HepG2 (cell line): ENCODE measurements around the gene ZNF324B. TPM values are rescaled to one million over a fixed set of nuclear protein-coding genes. Genes with fewer than 3 reads are reported as not detected.

Experiments
- ATAC-seq: fragments of 200-7000 bp; cut with Tn5 transposase; 3 replicates; pipeline ENCODE4 v1.9.1; 2020; ENCODE audit warnings: mild to moderate bottlenecking, moderate library complexity
- BruUV-seq: library from RNA; stranded (reverse); fragments of 400-500 nt; replicated peaks from 2 replicates; lab custom pipeline; 2021; lab: Mats Ljungman, UMichigan
- CTCF ChIA-PET: fragments of 300-600 bp; formaldehyde crosslinking; extraction: SDS; loops from one replicate; lab custom pipeline; 2021; ENCODE audit warnings: low total read pairs, inconsistent platforms, low intra/inter-chr PET ratio; lab: Yijun Ruan, JAX
- POLR2A ChIA-PET: fragments of 350-600 bp; sonication (Branson Sonifier 250); formaldehyde crosslinking; loops from one replicate; lab custom pipeline; 2020; ENCODE audit warnings: antibody characterized with exemption, inconsistent platforms; lab: Yijun Ruan, JAX
- DNase-seq: peaks from one replicate; pipeline ENCODE4 v3.0.0-alpha.2; 2015; ENCODE audit warnings: low spot score
- FAIRE-seq: peaks from 3 replicates; lab custom pipeline; 2011; peaks lifted over from hg19 to GRCh38; lab: Jason Lieb, UNC
- H2AFZ ChIP-seq: one replicate; pipeline ENCODE4 v1.6.1; 2011; ENCODE audit warnings: low read length, inconsistent platforms
- H3K27ac ChIP-seq: fragments of 300-600 bp; 3 replicates; pipeline ENCODE4 v1.8.0; 2011; ENCODE audit warnings: mixed run types, mild to moderate bottlenecking, mixed read lengths, low read length, inconsistent platforms; ENCODE audit not compliant: insufficient read depth; ENCODE audit errors: extremely low read length
- H3K27me3 ChIP-seq, 2 experiments: fragments of 200-600 bp in 1 of 2; 2 replicates in 1 of 2; 3 replicates in 1 of 2; pipeline versions ENCODE4 v1.6.0 to v1.8.0; 2011; ENCODE audit warnings: low read length in 2 of 2, mild to moderate bottlenecking in 2 of 2, moderate library complexity in 2 of 2, inconsistent platforms in 1 of 2; ENCODE audit not compliant: insufficient read depth in 2 of 2, control insufficient read depth in 1 of 2
- H3K36me3 ChIP-seq, 2 experiments: fragments of 200-600 bp in 1 of 2; replicated peaks in 1 of 2; 2 replicates in 1 of 2; 3 replicates in 1 of 2; pipeline versions ENCODE4 v1.5.1 to v1.8.0; 2011; ENCODE audit warnings: low read length in 2 of 2, inconsistent platforms in 1 of 2; ENCODE audit not compliant: insufficient read depth in 2 of 2, control insufficient read depth in 1 of 2
- H3K4me1 ChIP-seq: 2 replicates; pipeline ENCODE4 v1.5.1; 2012; ENCODE audit warnings: low read length, inconsistent platforms; ENCODE audit not compliant: insufficient read depth
- H3K4me2 ChIP-seq: 2 replicates; pipeline ENCODE4 v1.6.0; 2011; ENCODE audit warnings: low read depth, low read length, inconsistent platforms
- H3K4me3 ChIP-seq, 3 experiments: fragments of 200-600 bp in 1 of 3; sonication (generic), shearing (Covaris generic) in 1 of 3; replicated peaks in 1 of 3; 2 replicates each; pipeline ENCODE4 v1.5.1; 2011 to 2016; ENCODE audit warnings: low read length in 3 of 3, inconsistent platforms in 2 of 3, low read depth in 2 of 3, mild to moderate bottlenecking in 2 of 3, control low read depth in 1 of 3, mixed read lengths in 1 of 3; ENCODE audit not compliant: insufficient read depth in 1 of 3
- H3K79me2 ChIP-seq: one replicate; pipeline ENCODE4 v1.6.1; 2011; ENCODE audit warnings: low read length, inconsistent platforms; ENCODE audit not compliant: insufficient read depth
- H3K9ac ChIP-seq: 2 replicates; pipeline ENCODE4 v1.6.0; 2011; ENCODE audit warnings: mild to moderate bottlenecking, low read depth, low read length, inconsistent platforms; ENCODE audit not compliant: insufficient read depth
- H3K9me3 ChIP-seq: 2 replicates; pipeline ENCODE4 v1.5.1; 2012; ENCODE audit warnings: mild to moderate bottlenecking, low read length
- H4K20me1 ChIP-seq: 2 replicates; pipeline ENCODE4 v1.6.0; 2011; ENCODE audit warnings: inconsistent platforms, mild to moderate bottlenecking, low read length, moderate library complexity; ENCODE audit not compliant: insufficient read depth
- CREB1 ChIP-seq, 2 experiments: fragments of 450-650 bp in 1 of 2; IDR thresholded peaks; 2 replicates each; pipeline ENCODE4 v1.6.1; 2016 to 2017; ENCODE audit warnings: control low read depth in 1 of 2, mild to moderate bottlenecking in 1 of 2, missing compliant biosample characterization in 1 of 2, missing genetic modification characterization in 1 of 2
- ERF ChIP-seq: IDR thresholded peaks from 2 replicates; pipeline ENCODE4 v1.6.1; 2018; ENCODE audit warnings: missing biosample characterization, missing genetic modification reagents
- ETV6 ChIP-seq: sonication (generic); formaldehyde crosslinking; conservative IDR thresholded peaks from 2 replicates; pipeline ENCODE4 v1.4.0; 2020; ENCODE audit warnings: missing genetic modification reagents
- HIVEP1 ChIP-seq: sonication (generic); formaldehyde crosslinking; IDR thresholded peaks from 2 replicates; pipeline ENCODE4 v1.4.0; 2020; ENCODE audit warnings: mild to moderate bottlenecking, missing genetic modification reagents
- RFXAP ChIP-seq: sonication (generic); formaldehyde crosslinking; IDR thresholded peaks from 2 replicates; pipeline ENCODE4 v1.4.0; 2020; ENCODE audit warnings: missing genetic modification reagents, borderline replicate concordance
- SPEN ChIP-seq: sonication (generic); formaldehyde crosslinking; IDR thresholded peaks from 2 replicates; pipeline ENCODE4 v1.5.1; 2020; ENCODE audit warnings: low read depth, mild to moderate bottlenecking, missing genetic modification reagents
- THAP11 ChIP-seq: IDR thresholded peaks from 2 replicates; pipeline ENCODE4 v1.6.1; 2016; ENCODE audit warnings: missing biosample characterization, missing genetic modification reagents
- ZNF10 ChIP-seq: sonication (generic); formaldehyde crosslinking; IDR thresholded peaks from 2 replicates; pipeline ENCODE4 v1.4.0; 2020; ENCODE audit warnings: mild to moderate bottlenecking, low read depth, missing genetic modification reagents, borderline replicate concordance
- ZNF496 ChIP-seq: sonication (generic); formaldehyde crosslinking; IDR thresholded peaks from 2 replicates; pipeline ENCODE4 v1.8.1; 2023; ENCODE audit warnings: mild to moderate bottlenecking, moderate library complexity, missing genetic modification reagents; ENCODE audit not compliant: insufficient replicate concordance
- ZNF550 ChIP-seq: sonication (generic); formaldehyde crosslinking; IDR thresholded peaks from 2 replicates; pipeline ENCODE4 v1.4.0; 2020; ENCODE audit warnings: mild to moderate bottlenecking, missing genetic modification reagents, borderline replicate concordance
- ZNF629 ChIP-seq: sonication (generic); formaldehyde crosslinking; conservative IDR thresholded peaks from 2 replicates; pipeline ENCODE4 v1.5.0; 2020; ENCODE audit warnings: missing genetic modification reagents
- WGBS: methylation state at CpG from one replicate; pipeline ENCODE4 v1.1.6; 2017; ENCODE audit warnings: low lambda C conversion rate; 5-methylcytosine and 5-hydroxymethylcytosine counted together
- in situ Hi-C: cut with HindIII; loops from 2 replicates; pipeline ENCODE4 v1.10.0; 2017; ENCODE audit warnings: low pct_unique_long_range_greater_than_20kb; ENCODE audit not compliant: extremely low pct_ligation_motif_present
- intact Hi-C: fragments of 100-400 bp; cut with micrococcal nuclease; formaldehyde crosslinking; loops from one replicate; pipeline ENCODE4 v1.10.0; 2022; ENCODE audit not compliant: unreplicated experiment
- polyA plus RNA-seq, 8 experiments: library from polyadenylated mRNA; depleted of rRNA in 3 of 8; stranded (reverse) in 7 of 8; unstranded in 1 of 8; fragments of >200 nt; fragmentation: Illumina TruSeq in 4 of 8; extraction: Trizol in 4 of 8; gene quantifications; 2 replicates each; pipeline versions ENCODE4 v1.2.1 to v1.2.3, GENCODE V29; 2011 to 2016; ENCODE audit warnings: low read depth in 4 of 8, missing spikeins in 1 of 8, mixed read lengths in 1 of 8; ENCODE audit not compliant: insufficient read depth in 1 of 8
- total RNA-seq, 5 experiments: library from RNA; depleted of rRNA; stranded (reverse); fragments of >200 nt; fragmentation: Illumina TruSeq; extraction: Trizol; gene quantifications; 2 replicates each; pipeline ENCODE4 v1.2.3, GENCODE V29; 2016; ENCODE audit warnings: low read depth in 1 of 5
- TF ChIP-seq, protein P1 (sequence below): IDR thresholded peaks from 2 replicates; pipeline ENCODE4 v1.6.1; 2016; ENCODE audit warnings: low read depth, missing genetic modification reagents, missing compliant biosample characterization

The ZNF324B gene
- total and polyA plus RNA-seq, 2 of the 13 experiments (the other 11 are each of a cell fraction or from before 2014, with no cell fraction given) = 0.53 to 3.0 TPM

GRCh38 chr19:58479303-58479702 is 27.9 kb downstream of the ZNF324B start:
- ChIA-PET POLR2A (interaction anchor here (1.1 kb wide), 1 partner anchor 40 kb away, joined by 3 read pairs; the partner anchor contains the start of gene ZBTB45), CTCF (no interaction called here)
- WGBS = 99% methylated on average over 7 of the region's 7 CpGs
- TF ChIP-seq RFXAP (CRISPR knock-in tag) (no peak), ERF (CRISPR knock-in tag) (no peak), THAP11 (CRISPR knock-in tag) (no peak), CREB1 (IDR thresholded peaks at IDR 0.05) (no peak), CREB1 (CRISPR knock-in tag; IDR thresholded peaks at IDR 0.05) (no peak), HIVEP1 (CRISPR knock-in tag) (no peak), ZNF629 (CRISPR knock-in tag) (no peak), ETV6 (CRISPR knock-in tag) (no peak), ZNF10 (no peak), SPEN (CRISPR knock-in tag) (no peak), ZNF496 (CRISPR knock-in tag) (no peak), ZNF550 (CRISPR knock-in tag) (no peak)
- TF ChIP-seq, protein P1, sequence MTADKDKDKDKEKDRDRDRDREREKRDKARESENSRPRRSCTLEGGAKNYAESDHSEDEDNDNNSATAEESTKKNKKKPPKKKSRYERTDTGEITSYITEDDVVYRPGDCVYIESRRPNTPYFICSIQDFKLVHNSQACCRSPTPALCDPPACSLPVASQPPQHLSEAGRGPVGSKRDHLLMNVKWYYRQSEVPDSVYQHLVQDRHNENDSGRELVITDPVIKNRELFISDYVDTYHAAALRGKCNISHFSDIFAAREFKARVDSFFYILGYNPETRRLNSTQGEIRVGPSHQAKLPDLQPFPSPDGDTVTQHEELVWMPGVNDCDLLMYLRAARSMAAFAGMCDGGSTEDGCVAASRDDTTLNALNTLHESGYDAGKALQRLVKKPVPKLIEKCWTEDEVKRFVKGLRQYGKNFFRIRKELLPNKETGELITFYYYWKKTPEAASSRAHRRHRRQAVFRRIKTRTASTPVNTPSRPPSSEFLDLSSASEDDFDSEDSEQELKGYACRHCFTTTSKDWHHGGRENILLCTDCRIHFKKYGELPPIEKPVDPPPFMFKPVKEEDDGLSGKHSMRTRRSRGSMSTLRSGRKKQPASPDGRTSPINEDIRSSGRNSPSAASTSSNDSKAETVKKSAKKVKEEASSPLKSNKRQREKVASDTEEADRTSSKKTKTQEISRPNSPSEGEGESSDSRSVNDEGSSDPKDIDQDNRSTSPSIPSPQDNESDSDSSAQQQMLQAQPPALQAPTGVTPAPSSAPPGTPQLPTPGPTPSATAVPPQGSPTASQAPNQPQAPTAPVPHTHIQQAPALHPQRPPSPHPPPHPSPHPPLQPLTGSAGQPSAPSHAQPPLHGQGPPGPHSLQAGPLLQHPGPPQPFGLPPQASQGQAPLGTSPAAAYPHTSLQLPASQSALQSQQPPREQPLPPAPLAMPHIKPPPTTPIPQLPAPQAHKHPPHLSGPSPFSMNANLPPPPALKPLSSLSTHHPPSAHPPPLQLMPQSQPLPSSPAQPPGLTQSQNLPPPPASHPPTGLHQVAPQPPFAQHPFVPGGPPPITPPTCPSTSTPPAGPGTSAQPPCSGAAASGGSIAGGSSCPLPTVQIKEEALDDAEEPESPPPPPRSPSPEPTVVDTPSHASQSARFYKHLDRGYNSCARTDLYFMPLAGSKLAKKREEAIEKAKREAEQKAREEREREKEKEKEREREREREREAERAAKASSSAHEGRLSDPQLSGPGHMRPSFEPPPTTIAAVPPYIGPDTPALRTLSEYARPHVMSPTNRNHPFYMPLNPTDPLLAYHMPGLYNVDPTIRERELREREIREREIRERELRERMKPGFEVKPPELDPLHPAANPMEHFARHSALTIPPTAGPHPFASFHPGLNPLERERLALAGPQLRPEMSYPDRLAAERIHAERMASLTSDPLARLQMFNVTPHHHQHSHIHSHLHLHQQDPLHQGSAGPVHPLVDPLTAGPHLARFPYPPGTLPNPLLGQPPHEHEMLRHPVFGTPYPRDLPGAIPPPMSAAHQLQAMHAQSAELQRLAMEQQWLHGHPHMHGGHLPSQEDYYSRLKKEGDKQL (CRISPR knock-in tag) = no peak
- peaks cover 1 to 18% of the 10 kb centered on the region in 2 experiments; a peak in 2 of 5 replicates for H3K36me3 ChIP-seq
- in situ Hi-C loops (no loop called here), intact Hi-C loops (no loop called here)
- H3K27me3 ChIP-seq = no peaks in the 10 kb centered on the region; a peak in 1 of 5 replicates
- no peak overlapping the region for H3K27ac ChIP-seq
- no peak overlapping the region for H3K9ac ChIP-seq
- H4K20me1 ChIP-seq = no peaks in the 10 kb centered on the region
- no peaks in the 10 kb centered on the region for H3K9me3 ChIP-seq
- DNase-seq (no peak), FAIRE-seq (no peak), ATAC-seq (no peak)
- BruUV-seq = no TSS peak
- peaks cover 20% of the 10 kb centered on the region for H3K4me1 ChIP-seq
- H3K4me2 ChIP-seq = no peak overlapping the region
- H3K79me2 ChIP-seq = no peaks in the 10 kb centered on the region
- H2AFZ ChIP-seq = no peak overlapping the region
- no peak overlapping the region for H3K4me3 ChIP-seq
